Panc1 (cell line): ENCODE data around the gene NANOS3.

ENCODE experiments used
- CTCF ChIP-seq: fragments of 450-650 bp; IDR thresholded peaks from 2 replicates; pipeline ENCODE4 v1.5.1; 2017; ENCODE audit warnings: mild to moderate bottlenecking
- POLR2AphosphoS5 ChIP-seq: IDR thresholded peaks from 2 replicates; pipeline ENCODE4 v1.6.1; 2012; ENCODE audit warnings: mild to moderate bottlenecking, low read depth, low read length, moderate library complexity
- TCF7L2 ChIP-seq: IDR thresholded peaks from 2 replicates; pipeline ENCODE4 v1.6.1; 2011; ENCODE audit warnings: mild to moderate bottlenecking, low read depth, low read length, inconsistent platforms

- no peak for TF ChIP-seq CTCF
- TF ChIP-seq TCF7L2 = 0 out of 2 replicates have a peak, but pooled peaks have one; percentile 11
- peak; percentile 63 for TF ChIP-seq POLR2AphosphoS5
Observed at GRCh38 chr19:13841086-13841961, 35.6 kb upstream of the NANOS3 start.
